Stimulated activated naive CD8-positive, alpha-beta T cell treated with anti-CD3 and anti-CD28 coated beads, Interleukin-15, amount 100 ng/mL, for 72 hours (primary cell): ENCODE data around the gene FBXO48.
A peak's percentile ranks its signal among the peaks of the same experiment; 100 is the strongest.
"Not testable (repeated sequence)": the region's sequence is repeated elsewhere in the genome, so short reads cannot be mapped to it uniquely, and the experiment has no call there.

Experiments used
- ATAC-seq: fragments of 150-1000 bp; cut with Tn5 transposase; 2 replicates; pipeline ENCODE4 v1.10.0; 2021; ENCODE audit warnings: mild to moderate bottlenecking, moderate library complexity
- DNase-seq, 2 donors: peaks; one replicate each; pipeline ENCODE4 v3.0.0; 2021 to 2022
- H3K27ac Mint-ChIP-seq, 2 donors: one replicate each; pipeline ENCODE4 v1.8.0; 2022; ENCODE audit warnings: mild to moderate bottlenecking in 2 of 2, mixed read lengths in 2 of 2, moderate library complexity in 2 of 2
- H3K27me3 Mint-ChIP-seq: one replicate; pipeline ENCODE4 v1.8.0; 2022; ENCODE audit warnings: mixed read lengths
- H3K4me1 Mint-ChIP-seq: one replicate; pipeline ENCODE4 v1.8.0; 2022; ENCODE audit warnings: mild to moderate bottlenecking, mixed read lengths
- H3K4me3 Mint-ChIP-seq, 2 donors: one replicate each; pipeline ENCODE4 v1.8.0; 2022; ENCODE audit warnings: mild to moderate bottlenecking in 2 of 2, mixed read lengths in 2 of 2, moderate library complexity in 1 of 2
- H3K9me3 Mint-ChIP-seq, 2 donors: one replicate each; pipeline ENCODE4 v1.8.0; 2022; ENCODE audit warnings: mixed read lengths in 2 of 2

The FBXO48 gene

GRCh38 chr2:68454719-68455118, 12.4 kb downstream of the FBXO48 start:
- no peak overlapping the region for H3K4me3 Mint-ChIP-seq
- H3K4me1 Mint-ChIP-seq: no peaks in the 10 kb centered on the region
- ATAC-seq (no peak), DNase-seq (no peak)
- H3K9me3 Mint-ChIP-seq: no peaks in the 10 kb centered on the region
- no peaks in the 10 kb centered on the region for H3K27me3 Mint-ChIP-seq
- no peak overlapping the region for H3K27ac Mint-ChIP-seq

- no peak overlapping the region for H3K4me3 Mint-ChIP-seq
Measured at GRCh38 chr2:68453761-68454360, 13.2 kb downstream of the FBXO48 start.

GRCh38 chr2:68452158-68452900, 14.8 kb downstream of the FBXO48 start:
- no peak overlapping the region for H3K27ac Mint-ChIP-seq
- H3K27me3 Mint-ChIP-seq: no peaks in the 10 kb centered on the region
- H3K9me3 Mint-ChIP-seq: no peaks in the 10 kb centered on the region
- H3K4me1 Mint-ChIP-seq: no peaks in the 10 kb centered on the region
- H3K4me3 Mint-ChIP-seq: no peak overlapping the region
- ATAC-seq (no peak), DNase-seq (no peak)

More at GRCh38 chr2:68453761-68454360, 13.2 kb downstream of the FBXO48 start:
- no peak for DNase-seq
- H3K4me1 Mint-ChIP-seq: no peaks in the 10 kb centered on the region
- ATAC-seq: no peak
- no peaks in the 10 kb centered on the region for H3K27me3 Mint-ChIP-seq
- no peak overlapping the region for H3K27ac Mint-ChIP-seq
- H3K9me3 Mint-ChIP-seq: no peaks in the 10 kb centered on the region

- Mint-ChIP-seq H3K4me1 (no peaks in the 10 kb centered on the region), H3K4me3 (no peak overlapping the region), H3K9me3 (no peaks in the 10 kb centered on the region), H3K27me3 (no peaks in the 10 kb centered on the region), H3K27ac (no peak overlapping the region)
- ATAC-seq (peak; percentile 69), DNase-seq (no peak)
Measured at GRCh38 chr2:68448671-68449653, 18.1 kb downstream of the FBXO48 start.

GRCh38 chr2:68447118-68447517, 20.0 kb downstream of the FBXO48 start:
- no peak overlapping the region for H3K27ac Mint-ChIP-seq
- ATAC-seq (no peak), DNase-seq (no peak)
- H3K4me3 Mint-ChIP-seq: no peak overlapping the region
- H3K27me3 Mint-ChIP-seq: no peaks in the 10 kb centered on the region
- no peaks in the 10 kb centered on the region for H3K4me1 Mint-ChIP-seq
- no peaks in the 10 kb centered on the region for H3K9me3 Mint-ChIP-seq

- H3K27me3 Mint-ChIP-seq, H3K4me3 Mint-ChIP-seq, DNase-seq, H3K9me3 Mint-ChIP-seq, H3K27ac Mint-ChIP-seq, ATAC-seq, H3K4me1 Mint-ChIP-seq: not testable (repeated sequence)
Measured at GRCh38 chr2:68446425-68446824, 20.7 kb downstream of the FBXO48 start.

GRCh38 chr2:68441994-68442322, 25.1 kb downstream of the FBXO48 start:
- Mint-ChIP-seq H3K9me3 (no peaks in the 10 kb centered on the region), H3K27ac (no peak overlapping the region), H3K27me3 (no peaks in the 10 kb centered on the region), H3K4me3 (no peak overlapping the region), H3K4me1 (peaks cover 30% of the 10 kb centered on the region)
- ATAC-seq (no peak), DNase-seq (no peak)

GRCh38 chr2:68441179-68441993, 25.7 kb downstream of the FBXO48 start:
- Mint-ChIP-seq H3K27ac (peak overlapping the region in 1 of 2 donors; percentile 74), H3K9me3 (no peaks in the 10 kb centered on the region), H3K4me1 (peaks cover 30% of the 10 kb centered on the region), H3K4me3 (peak overlapping the region; percentile 24 to 43), H3K27me3 (no peaks in the 10 kb centered on the region)
- peak; percentile 85 to 92 for DNase-seq
- peak; percentile 100 for ATAC-seq

GRCh38 chr2:68438455-68439303, 28.4 kb downstream of the FBXO48 start:
- DNase-seq: no peak

GRCh38 chr2:68436270-68436669, 30.8 kb downstream of the FBXO48 start:
- peaks cover 26% of the 10 kb centered on the region for H3K4me1 Mint-ChIP-seq
- H3K9me3 Mint-ChIP-seq: no peaks in the 10 kb centered on the region
- no peak for DNase-seq
- no peak overlapping the region for H3K27ac Mint-ChIP-seq
- ATAC-seq: no peak
- H3K4me3 Mint-ChIP-seq: no peak overlapping the region
- H3K27me3 Mint-ChIP-seq: no peaks in the 10 kb centered on the region

More at GRCh38 chr2:68438455-68439303, 28.4 kb downstream of the FBXO48 start:
- H3K27me3 Mint-ChIP-seq: no peaks in the 10 kb centered on the region
- ATAC-seq: no peak
- peaks cover 30% of the 10 kb centered on the region for H3K4me1 Mint-ChIP-seq
- no peak overlapping the region for H3K4me3 Mint-ChIP-seq
- H3K27ac Mint-ChIP-seq: peak overlapping the region in 1 of 2 donors; percentile 94
- no peaks in the 10 kb centered on the region for H3K9me3 Mint-ChIP-seq

GRCh38 chr2:68435615-68436014, 31.5 kb downstream of the FBXO48 start:
- no peak overlapping the region for H3K27ac Mint-ChIP-seq
- no peak for DNase-seq

GRCh38 chr2:68434981-68435380, 32.1 kb downstream of the FBXO48 start:
- Mint-ChIP-seq H3K9me3 (no peaks in the 10 kb centered on the region), H3K27me3 (peaks cover 3% of the 10 kb centered on the region), H3K4me1 (peaks cover 13% of the 10 kb centered on the region), H3K4me3 (no peak overlapping the region), H3K27ac (no peak overlapping the region)
- ATAC-seq: no peak
- no peak for DNase-seq

More at GRCh38 chr2:68435615-68436014, 31.5 kb downstream of the FBXO48 start:
- no peaks in the 10 kb centered on the region for H3K27me3 Mint-ChIP-seq
- no peaks in the 10 kb centered on the region for H3K9me3 Mint-ChIP-seq
- peaks cover 19% of the 10 kb centered on the region for H3K4me1 Mint-ChIP-seq
- H3K4me3 Mint-ChIP-seq: no peak overlapping the region
- no peak for ATAC-seq

GRCh38 chr2:68432696-68433658, 34.1 kb downstream of the FBXO48 start:
- no peak overlapping the region for H3K27ac Mint-ChIP-seq

More at GRCh38 chr2:68432696-68433658, 34.1 kb downstream of the FBXO48 start:
- H3K4me3 Mint-ChIP-seq: no peak overlapping the region
- H3K4me1 Mint-ChIP-seq: no peaks in the 10 kb centered on the region
- H3K9me3 Mint-ChIP-seq: no peaks in the 10 kb centered on the region
- ATAC-seq: no peak
- DNase-seq: no peak
- peaks cover 6% of the 10 kb centered on the region for H3K27me3 Mint-ChIP-seq
